ENCODE measurements around the gene MISP3. TPM values are rescaled to one million over a fixed set of nuclear protein-coding genes. Genes with fewer than 3 reads are reported as not detected.

MISP3 gene
- total RNA-seq, 1 donor from 2014 or later = 7.3 TPM

DNA sequence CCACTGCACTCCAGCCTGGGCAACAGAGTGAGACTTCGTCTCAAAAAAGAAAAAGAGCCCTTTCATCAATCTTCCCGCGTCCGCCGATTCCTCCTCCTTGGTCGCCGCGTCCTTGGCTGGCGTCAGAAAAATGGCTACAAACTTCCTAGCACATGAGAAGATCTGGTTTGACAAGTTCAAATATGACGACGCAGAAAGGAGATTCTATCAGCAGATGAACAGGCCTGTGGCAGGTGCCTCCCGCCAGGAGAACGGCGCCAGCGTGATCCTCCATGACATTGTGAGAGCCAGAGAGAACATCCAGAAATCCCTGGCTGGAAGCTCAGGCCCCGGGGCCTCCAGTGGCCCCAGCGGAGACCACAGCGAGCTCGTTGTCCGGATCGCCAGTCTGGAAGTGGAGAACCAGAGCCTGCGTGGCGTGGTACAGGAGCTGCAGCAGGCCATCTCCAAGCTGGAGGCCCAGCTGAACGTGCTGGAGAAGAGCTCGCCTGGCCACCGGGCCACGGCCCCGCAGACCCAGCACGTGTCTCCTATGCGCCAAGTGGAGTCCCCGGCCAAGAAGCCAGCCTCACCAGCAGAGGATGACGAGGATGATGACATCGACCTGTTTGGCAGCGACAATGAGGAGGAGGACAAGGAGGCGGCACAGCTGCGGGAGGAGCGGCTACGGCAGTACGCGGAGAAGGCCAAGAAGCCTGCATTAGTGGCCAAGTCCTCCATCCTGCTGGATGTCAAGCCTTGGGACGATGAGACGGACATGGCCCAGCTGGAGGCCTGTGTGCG is 2.1 kb upstream of the MISP3 start:
- ATAC-seq (no peak), DNase-seq (ENCODE audit: missing footprints) (peak; percentile 74)
- intact Hi-C loops (cut with DNase I) = loop anchor here (10.0 kb wide), 1 partner anchor 286 kb away; no protein-coding TSS in a partner anchor

DNA sequence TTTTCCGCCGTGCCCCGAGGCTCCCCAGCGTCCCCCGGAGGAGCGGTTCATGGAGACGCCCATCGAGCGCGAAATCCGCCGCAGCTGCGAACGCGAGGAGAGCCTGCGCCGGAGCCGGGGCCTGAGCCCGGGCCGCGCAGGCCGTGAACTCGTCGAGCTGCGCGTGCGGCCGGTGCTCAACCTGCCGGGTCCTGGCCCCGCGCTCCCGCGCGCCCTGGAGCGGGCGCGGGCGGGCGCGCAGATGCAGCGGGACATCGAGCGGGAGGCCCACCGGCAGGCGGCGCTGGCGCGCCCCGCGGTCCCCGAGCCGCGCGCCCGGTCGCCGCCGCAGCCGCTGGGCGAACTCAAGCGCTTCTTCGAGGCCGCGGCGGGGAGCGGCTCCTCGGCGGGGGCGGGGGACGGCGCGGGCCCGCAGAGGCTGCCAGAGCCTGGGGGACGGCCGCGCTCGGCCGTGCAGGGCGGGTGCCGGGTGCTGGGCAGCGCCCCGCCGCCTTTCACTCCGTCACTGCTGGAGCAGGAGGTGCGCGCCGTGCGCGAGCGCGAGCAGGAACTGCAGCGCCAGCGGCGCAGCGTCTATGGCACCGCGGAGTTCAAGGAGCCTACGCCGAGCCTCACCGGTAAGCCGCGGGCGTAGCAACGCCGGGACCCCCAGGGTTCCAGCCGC is 807 bp downstream of the MISP3 start:
- intact Hi-C loops (cut with DNase I) = loop anchor here (2.0 to 10.0 kb wide), 2 partner anchors 69 to 289 kb away; no protein-coding TSS in a partner anchor
- DNase-seq (ENCODE audit: missing footprints) (peak; percentile 91), ATAC-seq (peak; percentile 41)

DNA sequence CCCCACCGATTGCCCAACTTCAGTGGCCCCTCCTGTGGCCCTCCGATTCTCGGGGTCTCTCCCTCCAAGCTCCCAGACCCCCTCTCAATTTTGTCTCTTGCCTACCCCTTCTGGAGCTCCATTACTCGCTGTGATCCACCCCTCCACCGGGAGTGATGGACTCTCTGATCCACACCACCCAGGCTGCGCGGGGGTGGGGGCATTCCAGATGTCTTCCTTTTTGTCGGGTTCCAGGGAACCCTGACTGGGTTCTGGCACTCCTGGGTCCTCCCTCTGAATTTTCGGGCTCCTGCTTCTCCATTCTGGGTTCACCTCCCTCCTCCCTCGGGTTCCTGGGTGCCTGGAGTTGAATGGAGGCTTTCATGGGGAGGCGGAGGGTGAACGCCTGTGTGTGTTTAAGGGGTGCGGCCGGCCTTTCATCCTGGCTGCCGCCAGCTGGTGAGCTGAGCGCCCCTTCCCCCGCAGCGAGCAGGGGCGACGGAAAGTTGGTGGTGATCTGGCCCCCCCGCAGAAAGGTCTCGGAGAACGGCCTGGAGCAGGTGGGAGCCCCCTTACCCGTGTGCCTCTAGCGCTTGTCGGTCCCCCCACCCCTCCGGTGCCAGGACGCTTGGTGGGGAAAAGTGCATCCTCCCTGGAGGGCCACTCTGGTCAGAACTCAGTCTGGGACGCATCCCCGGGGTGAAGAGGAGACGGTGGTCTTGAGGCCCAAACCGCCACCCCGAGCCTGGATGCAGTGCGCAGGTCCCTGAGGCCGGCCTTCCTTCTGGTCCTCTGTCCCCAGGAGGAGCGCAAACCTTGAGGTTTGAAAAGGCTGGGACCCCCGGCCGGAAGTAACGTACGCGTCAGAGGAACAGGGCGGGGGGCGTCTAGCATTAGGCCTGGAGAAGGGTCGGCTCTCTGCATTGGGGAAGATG is 1.6 kb downstream of the MISP3 start:
- ATAC-seq (no peak), DNase-seq (ENCODE audit: missing footprints) (no peak)
- intact Hi-C loops (cut with DNase I) = loop anchor here (2.0 to 10.0 kb wide), 2 partner anchors 69 to 289 kb away; no protein-coding TSS in a partner anchor

DNA sequence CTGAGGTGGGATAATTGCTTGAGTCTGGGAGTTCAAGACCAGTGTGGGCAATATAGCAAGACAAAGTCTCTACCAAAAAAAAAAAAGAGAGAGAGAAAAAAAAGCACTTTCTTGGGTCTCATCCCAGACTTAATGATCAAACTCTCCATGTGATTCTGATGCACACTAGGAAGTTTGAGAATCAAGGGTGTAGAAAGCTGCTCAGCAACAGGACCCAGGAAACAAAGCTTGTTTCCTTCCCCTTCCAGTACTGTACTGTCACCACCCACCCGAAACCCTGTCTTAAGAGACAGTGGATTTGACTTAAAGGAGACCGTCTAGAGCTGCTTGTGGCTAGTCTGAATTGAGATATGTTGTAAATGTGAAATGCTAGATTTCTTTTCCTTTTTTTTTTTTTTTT is 5.8 kb downstream of the MISP3 start:
- no peak for DNase-seq (ENCODE audit: missing footprints)
- no peak for ATAC-seq
- intact Hi-C loops (cut with DNase I) = loop anchor here (10.0 kb wide), 1 partner anchor 294 kb away; no protein-coding TSS in a partner anchor

DNA sequence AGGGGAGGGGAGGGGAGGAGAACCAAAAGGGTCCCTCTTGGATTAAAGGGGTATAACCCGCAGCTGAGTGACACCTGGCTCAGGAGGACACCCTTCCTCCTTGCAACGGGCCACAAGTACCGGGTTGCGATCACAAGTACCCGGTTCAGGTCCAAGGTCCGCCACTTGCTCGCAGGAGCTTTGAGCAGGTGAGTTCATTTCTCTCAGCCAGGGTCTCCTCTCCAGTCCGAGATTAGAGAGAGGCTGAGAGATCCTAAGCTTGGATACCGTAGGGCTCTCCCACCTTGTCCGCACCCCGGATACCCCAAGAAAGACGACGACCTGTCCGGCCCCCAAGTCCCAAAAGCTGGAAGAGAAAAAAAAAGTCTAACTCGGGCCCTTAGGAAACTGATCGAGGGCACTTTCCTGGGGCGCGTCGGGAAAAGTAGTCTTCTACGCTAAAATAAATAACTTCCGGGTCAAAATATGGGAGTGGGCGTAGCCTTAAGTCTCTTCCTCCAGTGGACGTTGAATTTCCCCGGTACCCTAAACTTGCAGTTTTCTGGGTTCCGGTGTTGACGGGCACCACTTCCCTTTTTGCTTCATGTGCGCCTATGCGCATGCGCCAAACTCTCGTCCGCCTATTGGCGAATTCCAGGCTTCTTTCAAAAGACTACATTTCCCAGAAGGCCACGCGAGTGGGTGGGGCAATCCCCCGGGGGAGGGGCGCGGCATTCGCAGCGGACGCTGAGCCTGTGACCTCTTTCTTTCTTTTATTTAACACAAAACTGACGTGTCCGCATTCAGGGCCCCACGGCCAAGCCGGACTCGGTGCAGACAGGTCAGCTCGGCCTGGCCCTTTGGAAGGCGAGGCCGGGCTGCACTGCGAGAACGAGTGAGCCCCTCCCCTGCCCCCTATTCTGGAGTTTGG is 8.6 kb downstream of the MISP3 start:
- ATAC-seq = peak; percentile 96
- peak; percentile 98 for DNase-seq (ENCODE audit: missing footprints)
- intact Hi-C loops (cut with DNase I) = loop anchor here (2.0 to 5.0 kb wide), 3 partner anchors 36 to 76 kb away; partner anchors contain the start of genes ASF1B and PRKACA

DNA sequence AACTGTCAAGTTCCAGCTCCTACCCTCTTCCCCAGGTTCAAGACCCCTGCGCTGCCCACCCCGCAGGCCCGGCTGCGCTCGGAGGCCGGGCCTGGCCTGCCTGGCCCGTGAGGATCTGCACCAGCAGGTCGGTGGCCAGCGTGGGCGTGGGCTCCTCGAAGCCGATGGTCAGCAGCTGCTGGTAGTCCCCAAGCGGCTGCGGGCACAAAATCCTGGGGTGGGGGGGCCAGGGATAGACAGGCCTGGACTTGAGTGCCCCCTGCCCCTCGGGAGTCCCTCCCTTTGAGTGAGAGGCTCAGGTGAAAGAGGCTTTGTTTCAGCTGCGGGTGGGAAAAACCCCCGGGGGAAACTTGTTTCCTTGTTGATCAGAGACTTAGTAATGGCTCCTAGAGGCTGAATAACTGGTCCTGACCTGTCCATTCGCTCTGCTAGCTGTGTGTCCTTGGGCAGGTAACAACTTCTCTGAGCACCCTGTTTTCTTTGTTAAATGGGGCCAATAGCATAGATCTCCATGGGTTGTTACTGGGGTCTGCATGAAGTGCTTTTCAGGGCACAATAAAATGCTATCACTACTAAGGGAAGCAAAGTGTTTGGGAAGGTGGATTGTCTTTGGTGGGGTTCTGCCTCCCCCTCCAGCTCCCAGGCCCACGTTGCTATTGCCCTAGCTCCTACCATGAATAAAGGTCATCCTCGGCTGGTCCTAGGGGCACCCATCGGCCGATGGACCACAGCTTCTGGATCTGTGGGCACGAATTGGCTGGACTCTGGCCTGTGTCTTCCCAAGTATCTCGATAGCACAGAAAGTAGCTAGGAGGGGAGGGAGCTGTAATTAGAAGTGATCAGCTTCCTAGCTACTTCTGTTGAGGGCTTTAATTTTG is 9.4 kb downstream of the MISP3 start:
- no peak for ATAC-seq
- intact Hi-C loops (cut with DNase I) = loop anchor here (2.0 to 5.0 kb wide), 3 partner anchors 35 to 77 kb away; partner anchors contain the start of genes ASF1B and PRKACA
- DNase-seq (ENCODE audit: missing footprints) = peak; percentile 79

DNA sequence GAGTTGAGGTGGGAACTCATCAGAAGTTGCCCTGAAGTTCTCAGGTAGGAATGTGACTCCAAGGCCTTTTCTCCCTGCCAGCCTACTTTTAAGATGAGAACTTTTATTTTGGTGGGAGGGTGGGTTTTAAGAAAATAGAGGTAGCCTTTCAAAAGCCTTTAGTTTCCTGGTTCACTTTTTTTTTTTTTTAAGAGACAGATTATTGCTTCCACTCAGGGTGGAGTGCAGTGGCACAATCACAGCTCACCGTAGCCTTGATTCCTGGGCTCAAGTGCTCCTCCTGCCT is 10.0 kb downstream of the MISP3 start:
- intact Hi-C loops (cut with DNase I) = loop anchor here (5.0 kb wide), 1 partner anchor 35 kb away; the partner anchor contains the start of gene PRKACA
- ATAC-seq (no peak), DNase-seq (ENCODE audit: missing footprints) (no peak)

DNA sequence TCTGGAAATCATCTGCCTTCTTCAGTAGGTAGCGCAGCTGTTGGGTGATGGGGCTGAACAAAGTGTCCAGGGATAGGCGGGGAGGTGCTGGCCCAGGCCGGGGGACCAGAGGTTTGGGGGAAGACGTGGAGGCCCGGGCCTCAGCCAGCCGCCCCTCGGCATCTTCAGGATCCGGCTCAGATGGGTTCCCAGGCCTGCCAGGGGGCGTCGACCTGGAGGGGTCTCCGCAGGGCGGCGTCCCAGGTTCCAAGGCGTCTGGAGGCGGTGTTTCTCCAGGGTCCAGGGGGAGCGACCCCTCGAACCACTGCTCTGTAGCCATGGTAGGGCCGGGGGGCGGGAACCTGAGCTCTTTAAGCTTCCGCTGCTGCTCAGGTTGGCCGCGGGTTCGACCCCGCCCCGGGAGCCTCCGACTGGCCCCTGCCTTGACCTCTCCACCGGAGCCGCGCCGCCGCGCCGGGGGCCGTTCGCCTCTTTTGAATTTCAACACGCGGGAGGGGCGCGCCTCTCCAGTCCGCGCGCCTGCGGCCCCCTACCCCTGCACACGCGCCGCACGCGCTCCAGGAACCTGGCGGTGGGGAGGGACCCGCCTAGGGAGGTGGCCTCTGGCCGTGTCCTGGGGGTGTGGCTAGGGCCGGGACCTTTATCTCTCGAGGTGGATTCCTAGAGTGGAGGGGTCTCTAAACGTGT is 12.9 kb downstream of the MISP3 start, which contains the start of gene C19orf67:
C19orf67 (minus strand) TSS at position 475 of the 687 bp plus-strand sequence; CDS start at position 319, 156 bp downstream.
- intact Hi-C loops (cut with DNase I) = no loop called here
- no peak for ATAC-seq
- no peak for DNase-seq (ENCODE audit: missing footprints)

DNA sequence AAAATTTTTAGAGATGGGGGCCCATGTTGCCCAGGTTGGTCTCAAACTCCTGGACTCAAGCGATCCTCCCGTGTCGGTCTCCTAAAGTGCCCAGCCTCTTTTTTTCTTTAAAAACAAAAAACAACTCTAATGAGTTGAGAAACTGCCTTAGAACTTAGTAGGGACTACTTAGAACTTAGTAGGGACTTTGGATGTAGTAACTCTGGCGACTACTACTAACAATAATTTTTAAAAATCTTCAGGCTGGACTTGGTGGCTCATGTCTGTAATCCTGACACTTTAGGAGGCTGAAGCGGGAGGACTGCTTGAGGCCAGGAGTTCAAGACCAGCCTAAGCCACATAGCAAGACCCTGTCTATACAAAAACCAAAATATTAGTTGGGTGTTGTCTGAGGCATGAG is 13.5 kb downstream of the MISP3 start:
- ATAC-seq (no peak), DNase-seq (ENCODE audit: missing footprints) (no peak)
- intact Hi-C loops (cut with DNase I) = no loop called here

DNA sequence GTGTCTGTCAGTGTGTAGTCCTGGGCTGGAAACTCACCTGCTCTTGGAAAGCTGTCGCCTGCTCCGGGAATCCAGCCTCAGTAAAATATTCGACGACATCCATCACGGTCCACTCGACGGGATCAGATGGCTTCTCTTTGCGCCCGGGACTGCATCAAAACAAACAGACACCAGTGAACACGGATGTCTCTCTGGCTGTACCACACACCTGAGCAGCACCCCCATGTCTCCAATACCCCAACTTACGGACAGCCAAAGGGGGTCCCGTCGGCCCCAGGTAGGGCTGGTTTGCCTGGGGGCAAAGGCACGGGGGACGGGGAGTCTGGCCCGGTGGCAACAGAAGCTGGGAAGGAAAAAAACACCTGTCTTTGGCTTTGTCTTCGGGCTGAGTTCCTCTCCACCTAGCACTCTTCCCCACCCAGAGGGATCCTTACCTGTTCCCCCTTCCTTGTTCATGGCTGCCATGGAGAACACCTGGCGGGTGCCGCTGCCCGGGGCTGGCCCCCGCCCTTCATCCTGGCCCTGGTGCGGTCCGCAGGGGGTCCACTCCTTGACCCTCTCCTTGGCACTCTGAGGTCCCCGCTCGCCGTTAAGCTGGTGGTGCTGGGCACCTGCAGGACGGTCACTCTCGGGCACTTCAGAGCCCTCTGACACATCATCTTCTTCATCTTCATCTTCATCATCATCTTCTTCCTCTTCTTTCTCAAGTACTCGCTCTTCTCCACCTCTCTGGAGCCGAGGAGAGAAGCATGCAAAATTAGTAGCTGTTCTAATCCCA is 16.2 kb downstream of the MISP3 start:
- DNase-seq (ENCODE audit: missing footprints) (no peak), ATAC-seq (no peak)
- intact Hi-C loops (cut with DNase I) = no loop called here

DNA sequence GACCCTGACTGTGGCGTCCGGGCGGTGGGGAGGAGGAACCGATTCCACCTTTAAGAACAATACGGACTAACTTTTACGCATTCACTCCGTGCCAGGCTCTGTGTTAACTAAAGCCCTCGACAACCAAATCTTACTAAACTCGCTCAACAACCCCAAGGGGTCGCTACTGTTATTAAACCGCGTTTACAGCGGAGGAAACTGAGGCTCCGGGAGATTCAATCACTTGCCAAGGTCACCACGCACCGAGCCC is 16.8 kb downstream of the MISP3 start:
- intact Hi-C loops (cut with DNase I) = no loop called here
- DNase-seq (ENCODE audit: missing footprints) (no peak), ATAC-seq (no peak)

DNA sequence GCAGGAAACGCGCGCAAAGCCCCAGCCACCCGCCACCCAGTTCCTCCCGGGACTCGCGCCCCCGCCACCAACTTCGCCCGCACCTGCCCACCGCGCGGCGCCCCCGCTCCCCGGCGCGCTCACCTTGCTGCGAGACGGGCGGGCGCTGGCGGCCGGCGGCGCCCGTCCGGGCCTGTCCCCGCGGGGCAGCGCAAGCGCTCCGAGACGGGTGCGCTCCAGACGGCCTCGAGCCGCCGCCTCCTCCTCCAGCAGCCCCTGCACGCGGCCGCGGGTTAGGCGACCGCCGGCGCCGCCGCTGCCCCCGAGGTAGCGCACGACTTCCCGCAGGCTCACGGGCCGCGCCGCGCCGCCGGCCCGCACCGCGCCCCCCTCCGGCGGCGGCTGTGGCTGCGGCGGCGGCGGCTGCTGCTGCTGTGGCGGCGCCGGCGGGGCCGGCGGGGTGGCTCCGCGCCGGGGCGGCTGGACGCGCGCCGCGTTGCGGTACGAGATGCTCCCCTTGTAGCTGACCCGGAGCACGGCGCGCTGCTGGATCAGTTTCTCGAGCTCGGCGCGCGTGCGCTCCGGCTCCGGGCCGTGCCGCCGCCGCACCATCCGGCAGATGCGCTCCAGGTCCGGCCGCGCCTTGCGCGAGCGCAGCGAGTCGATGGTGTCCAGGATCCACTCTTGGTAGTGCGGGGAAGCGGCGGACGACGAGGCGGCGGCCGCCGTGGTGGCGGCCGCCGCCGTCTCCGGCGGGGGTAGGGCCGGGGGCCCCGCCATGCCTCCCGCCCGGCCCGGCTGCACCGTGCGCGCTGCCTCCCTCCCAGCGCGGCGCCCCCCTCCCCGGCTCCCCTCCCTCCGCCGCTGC is 17.3 kb downstream of the MISP3 start:
- intact Hi-C loops (cut with DNase I) = loop anchor here (1.0 to 2.0 kb wide), 2 partner anchors 23 to 47 kb away; a partner anchor contains a TSS
- no peak for ATAC-seq

DNA sequence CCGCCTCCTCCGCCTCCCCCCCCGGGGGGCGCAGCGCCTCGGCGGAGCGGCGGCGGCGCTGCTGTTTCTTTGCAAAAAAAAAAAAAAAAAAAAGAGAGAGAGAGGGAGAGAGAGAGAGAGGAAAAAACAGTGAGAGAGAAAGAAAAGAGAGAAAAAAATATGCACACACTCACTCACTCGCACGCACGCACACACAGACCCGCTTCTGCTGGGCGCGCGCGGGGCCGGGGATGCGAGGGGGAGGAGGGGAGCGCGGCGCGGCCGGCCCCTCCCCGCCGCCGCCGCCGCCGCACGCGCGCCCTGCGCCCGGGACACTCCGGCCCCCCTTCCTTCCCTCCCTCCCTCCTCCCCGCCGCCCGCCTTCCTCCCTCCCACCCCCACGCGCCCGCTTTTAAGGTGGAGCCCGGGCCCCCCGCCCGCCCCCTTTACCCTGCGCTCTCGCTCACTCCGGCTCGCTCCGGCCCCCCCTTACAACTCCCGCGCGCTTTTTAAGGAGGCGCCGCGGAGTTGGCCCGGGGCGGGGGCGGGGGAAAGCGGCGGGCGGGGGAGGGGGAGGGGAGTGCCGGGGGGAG is 18.0 kb downstream of the MISP3 start, which contains the start of gene SAMD1:
SAMD1 (minus strand) TSS at position 243 of the 572 bp plus-strand sequence.
- peak; percentile 96 for DNase-seq (ENCODE audit: missing footprints)
- intact Hi-C loops (cut with DNase I) = loop anchor here (1.0 to 2.0 kb wide), 2 partner anchors 22 to 47 kb away; a partner anchor contains a TSS
- ATAC-seq = peak; percentile 73

More for the DNA sequence above, 17.3 kb downstream of the MISP3 start:
- DNase-seq (ENCODE audit: missing footprints) = peak; percentile 79

DNA sequence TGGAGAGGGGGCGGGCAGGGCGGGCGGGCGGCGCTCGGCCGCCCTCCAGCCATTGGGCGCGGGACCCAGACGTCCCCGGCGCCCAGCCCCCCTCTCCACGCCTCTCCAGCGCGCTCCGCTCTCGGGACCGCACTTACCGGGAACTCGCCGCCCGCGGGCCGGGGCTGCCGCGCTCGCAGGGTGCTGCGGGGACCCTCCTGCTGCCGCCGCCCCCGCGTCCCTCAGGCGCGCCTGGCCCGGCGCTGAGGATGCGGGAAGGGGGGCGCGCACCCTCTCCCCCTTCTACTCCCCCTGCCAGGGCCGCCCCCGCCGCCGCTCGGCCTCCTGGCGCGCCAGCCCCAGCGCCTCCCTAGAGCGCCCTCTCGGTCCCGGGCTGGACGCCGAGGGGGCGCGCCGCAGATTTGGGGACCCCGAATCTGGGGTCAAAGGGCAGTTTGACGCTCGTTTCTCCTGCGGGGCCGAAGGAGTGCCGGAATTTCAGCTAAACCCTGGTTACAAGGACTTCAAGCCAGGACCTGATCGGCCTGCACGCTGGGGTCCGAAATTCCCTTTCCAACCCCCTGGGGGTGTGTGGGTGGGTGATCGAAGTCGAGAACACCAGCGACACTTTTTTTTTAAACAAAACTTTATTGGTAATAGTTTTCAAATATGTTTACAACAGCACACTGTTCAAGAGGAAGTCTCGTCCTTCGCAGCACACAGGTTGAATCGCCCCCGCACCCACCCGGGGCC is 18.7 kb downstream of the MISP3 start:
- DNase-seq (ENCODE audit: missing footprints) (peak; percentile 58), ATAC-seq (peak; percentile 87)
- intact Hi-C loops (cut with DNase I) = loop anchor here (2.0 kb wide), 1 partner anchor 22 kb away; a partner anchor contains a TSS
